ENCODE data around the gene CFAP74. TPM values are rescaled to one million over a fixed set of nuclear protein-coding genes. Genes with fewer than 3 reads are reported as not detected.

CFAP74 gene
- total RNA-seq, 1 donor from 2014 or later: not detected

DNA sequence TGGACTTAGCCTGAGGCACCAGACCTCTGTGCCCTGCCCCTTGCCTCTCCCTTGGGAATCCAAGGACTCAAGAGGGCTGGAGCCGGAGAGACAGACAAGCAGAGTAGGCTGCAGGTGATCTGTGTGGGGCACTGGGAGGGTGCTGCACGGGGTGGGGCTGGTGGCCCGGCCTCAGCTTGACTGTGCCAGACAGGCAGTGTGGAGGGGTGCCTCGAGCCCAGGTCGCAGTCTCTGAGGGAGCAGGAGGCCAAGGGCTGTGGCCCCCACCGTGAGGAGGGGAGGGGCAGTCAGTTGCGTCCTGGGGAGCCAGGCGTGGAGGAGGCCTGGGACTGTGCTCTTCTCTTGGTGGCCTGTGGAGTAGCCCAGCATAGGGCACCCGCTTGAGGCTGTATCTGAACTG lies 19.6 kb upstream of the CFAP74 start:
- ChIA-PET POLR2A (no interaction called here), CTCF (no interaction called here)
- DNase-seq (no peak), ATAC-seq (ENCODE audit: low read depth) (no peak)
- intact Hi-C loops (cut with micrococcal nuclease): no loop called here
- Mint-ChIP-seq H3K36me3 (ENCODE audit: low read depth) (no peaks in the 10 kb centered on the region), H3K4me1 (peaks cover 3% of the 10 kb centered on the region), H3K4me3 (no peak overlapping the region), H3K9me3 (no peaks in the 10 kb centered on the region), H3K27me3 (peaks cover 38% of the 10 kb centered on the region), H3K27ac (no peak overlapping the region)
- TF ChIP-seq CTCF (IDR thresholded peaks at IDR 0.05): no peak

- Mint-ChIP-seq H3K27me3 (peaks cover 44% of the 10 kb centered on the region), H3K4me3 (no peak overlapping the region), H3K4me1 (peaks cover 3% of the 10 kb centered on the region), H3K27ac (no peak overlapping the region), H3K36me3 (ENCODE audit: low read depth) (no peaks in the 10 kb centered on the region), H3K9me3 (no peaks in the 10 kb centered on the region)
- no peak for TF ChIP-seq CTCF (IDR thresholded peaks at IDR 0.05)
- CTCF ChIA-PET: no interaction called here
- ATAC-seq (ENCODE audit: low read depth): no peak
- intact Hi-C loops (cut with micrococcal nuclease): no loop called here
- POLR2A ChIA-PET: no interaction called here
- DNase-seq: no peak
Observed at GRCh38 chr1:2022063-2022770, 18.6 kb upstream of the CFAP74 start.

DNA sequence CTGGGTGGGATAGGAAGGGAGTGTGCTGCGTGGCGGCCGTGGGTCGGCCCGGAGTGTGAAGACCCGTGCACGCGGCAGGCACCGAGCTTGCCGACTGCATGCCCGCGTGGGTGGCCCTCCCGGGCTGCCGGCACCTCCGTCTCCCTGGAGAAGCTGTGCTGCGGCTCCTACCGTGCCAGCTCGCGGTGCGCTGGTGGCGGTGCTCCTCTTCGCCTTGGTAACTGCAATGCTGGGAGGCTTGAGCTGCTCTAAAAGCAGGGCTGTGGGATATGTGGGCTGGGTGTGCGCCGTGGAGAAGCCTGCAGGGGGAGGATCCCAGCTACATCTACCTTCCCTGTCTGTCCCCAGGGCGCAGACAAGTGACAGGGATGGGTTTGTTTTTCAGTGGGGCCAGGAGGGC lies 18.0 kb upstream of the CFAP74 start:
- intact Hi-C loops (cut with micrococcal nuclease): no loop called here
- peaks cover 3% of the 10 kb centered on the region for H3K4me1 Mint-ChIP-seq
- H3K27me3 Mint-ChIP-seq: peaks cover 51% of the 10 kb centered on the region
- no peaks in the 10 kb centered on the region for H3K9me3 Mint-ChIP-seq
- ATAC-seq (ENCODE audit: low read depth) (no peak), DNase-seq (no peak)
- H3K27ac Mint-ChIP-seq: no peak overlapping the region
- no peak overlapping the region for H3K4me3 Mint-ChIP-seq
- TF ChIP-seq CTCF (IDR thresholded peaks at IDR 0.05): no peak
- ChIA-PET CTCF (no interaction called here), POLR2A (no interaction called here)
- H3K36me3 Mint-ChIP-seq (ENCODE audit: low read depth): no peaks in the 10 kb centered on the region

DNA sequence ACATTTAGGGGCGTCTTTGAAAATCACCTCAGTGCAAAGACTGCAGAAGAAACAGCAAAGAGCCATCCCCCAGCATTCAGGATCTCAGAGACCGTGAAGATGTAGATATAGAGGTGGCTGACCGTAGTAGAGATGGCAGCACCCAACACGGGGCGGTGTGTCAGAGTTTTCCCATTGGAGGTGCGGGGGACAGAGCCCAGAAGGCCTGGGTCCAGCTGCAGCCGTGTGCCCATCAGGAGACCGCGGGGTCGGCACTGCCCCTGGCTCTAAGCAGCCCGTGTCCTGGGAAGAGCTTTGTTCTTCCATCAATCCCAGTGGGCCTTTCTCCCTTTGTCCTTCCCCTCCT lies 16.7 kb upstream of the CFAP74 start:
- DNase-seq: no peak
- Mint-ChIP-seq H3K4me1 (peaks cover 3% of the 10 kb centered on the region), H3K27ac (no peak overlapping the region), H3K27me3 (peaks cover 60% of the 10 kb centered on the region), H3K9me3 (no peaks in the 10 kb centered on the region), H3K4me3 (no peak overlapping the region), H3K36me3 (ENCODE audit: low read depth) (no peaks in the 10 kb centered on the region)
- intact Hi-C loops (cut with micrococcal nuclease): no loop called here
- no peak for TF ChIP-seq CTCF (IDR thresholded peaks at IDR 0.05)
- ChIA-PET POLR2A (no interaction called here), CTCF (no interaction called here)
- no peak for ATAC-seq (ENCODE audit: low read depth)

GRCh38 chr1:2019571-2020309 lies 16.2 kb upstream of the CFAP74 start:
- ChIA-PET POLR2A (no interaction called here), CTCF (no interaction called here)

More at GRCh38 chr1:2019571-2020309, 16.2 kb upstream of the CFAP74 start:
- Mint-ChIP-seq H3K36me3 (ENCODE audit: low read depth) (no peaks in the 10 kb centered on the region), H3K27me3 (peaks cover 65% of the 10 kb centered on the region), H3K4me1 (peaks cover 3% of the 10 kb centered on the region), H3K27ac (no peak overlapping the region), H3K4me3 (no peak overlapping the region), H3K9me3 (no peaks in the 10 kb centered on the region)
- DNase-seq (no peak), ATAC-seq (ENCODE audit: low read depth) (peak; percentile 14)
- TF ChIP-seq CTCF (IDR thresholded peaks at IDR 0.05): no peak
- intact Hi-C loops (cut with micrococcal nuclease): no loop called here

Measured in activated B cell treated with CpG ODN at 0.5 μM for 24 hours (primary cell).